Cardiac muscle cell (in vitro differentiated cells and primary cell): ENCODE measurements around the gene RELL1. TPM values are rescaled to one million over a fixed set of nuclear protein-coding genes. Genes with fewer than 3 reads are reported as not detected.

Experiments used
- DNase-seq, 2 donors: peaks; one replicate each; pipeline versions ENCODE4 v3.0.0 to v3.0.0-alpha.2; 2010 to 2017; ENCODE audit warnings: low read depth in 1 of 2, low spot score in 1 of 2
- H3K27ac ChIP-seq: fragments of 200-600 bp; sonication (generic); 2 replicates; pipeline ENCODE4 v1.5.1; 2016
- H3K27me3 ChIP-seq: fragments of 200-600 bp; sonication (generic); 2 replicates; pipeline ENCODE4 v1.6.0; 2016; ENCODE audit warnings: control low read depth
- H3K36me3 ChIP-seq: fragments of 200-600 bp; sonication (generic); 2 replicates; pipeline ENCODE4 v1.5.1; 2016; ENCODE audit warnings: control low read depth
- H3K4me1 ChIP-seq: fragments of 200-600 bp; sonication (generic); 2 replicates; pipeline ENCODE4 v1.8.1; 2017; ENCODE audit warnings: low read depth, mild to moderate bottlenecking, mixed run types
- H3K4me3 ChIP-seq: fragments of 200-600 bp; sonication (generic); 2 replicates; pipeline ENCODE4 v1.5.1; 2016; ENCODE audit warnings: mild to moderate bottlenecking
- H3K9me3 ChIP-seq: fragments of 200-600 bp; sonication (generic); 2 replicates; pipeline ENCODE4 v1.5.1; 2017; ENCODE audit warnings: low read depth, mild to moderate bottlenecking, control low read depth
- polyA plus RNA-seq: library from polyadenylated mRNA; unstranded; fragments of >200 nt; fragmentation: Nextera tagmentation; extraction: Ambion mirVana; gene quantifications from 2 replicates; pipeline ENCODE4 v1.2.1, GENCODE V29; 2016
- total RNA-seq: library from RNA; depleted of rRNA; stranded (reverse); fragments of >200 nt; gene quantifications from 2 replicates; pipeline ENCODE4 v1.2.3, GENCODE V29; 2016
- TF ChIP-seq, protein P1 (sequence below): IDR thresholded peaks from 2 replicates; pipeline ENCODE4 v1.5.1; 2012; ENCODE audit warnings: low read depth, mild to moderate bottlenecking, low read length

The RELL1 gene
- total and polyA plus RNA-seq, 2 experiments from 2014 or later = 4.4 to 22.2 TPM

DNA sequence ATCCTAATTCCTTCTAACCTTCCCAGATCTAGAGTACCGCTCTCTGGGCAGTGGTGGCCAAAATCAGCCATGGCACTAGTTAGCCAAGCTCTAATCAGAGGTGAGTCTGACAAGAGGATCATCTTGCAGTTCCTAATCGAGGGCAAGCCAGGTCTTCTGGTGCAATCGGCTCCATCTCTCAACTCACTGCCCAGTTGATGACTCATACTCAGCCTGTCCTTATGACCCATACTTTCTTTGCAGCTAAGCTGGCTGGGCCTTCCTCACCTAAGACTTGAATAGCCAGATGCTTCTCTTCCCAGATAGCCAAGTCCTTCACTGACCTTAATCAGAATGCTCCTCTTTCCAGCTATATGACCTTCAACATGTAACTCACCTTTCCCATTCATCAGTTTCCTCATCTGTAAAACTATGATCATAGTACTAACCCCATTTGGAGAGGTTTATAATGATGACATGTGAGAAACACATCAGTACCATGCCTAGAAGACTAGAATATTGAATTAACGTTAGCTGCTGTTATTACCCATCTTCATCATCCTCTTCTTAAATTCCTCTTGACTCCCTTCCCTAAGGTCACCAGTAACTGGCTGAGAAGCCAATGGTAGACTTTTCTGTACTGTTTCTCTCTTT is 57.1 kb downstream of the RELL1 start:
- Histone ChIP-seq H3K27ac (no peak overlapping the region), H3K4me1 (no peaks in the 10 kb centered on the region), H3K27me3 (no peaks in the 10 kb centered on the region), H3K36me3 (no peaks in the 10 kb centered on the region), H3K9me3 (no peaks in the 10 kb centered on the region), H3K4me3 (no peak overlapping the region)
- peak in 1 of 2 donors; percentile 67 for DNase-seq
- TF ChIP-seq, protein P1, sequence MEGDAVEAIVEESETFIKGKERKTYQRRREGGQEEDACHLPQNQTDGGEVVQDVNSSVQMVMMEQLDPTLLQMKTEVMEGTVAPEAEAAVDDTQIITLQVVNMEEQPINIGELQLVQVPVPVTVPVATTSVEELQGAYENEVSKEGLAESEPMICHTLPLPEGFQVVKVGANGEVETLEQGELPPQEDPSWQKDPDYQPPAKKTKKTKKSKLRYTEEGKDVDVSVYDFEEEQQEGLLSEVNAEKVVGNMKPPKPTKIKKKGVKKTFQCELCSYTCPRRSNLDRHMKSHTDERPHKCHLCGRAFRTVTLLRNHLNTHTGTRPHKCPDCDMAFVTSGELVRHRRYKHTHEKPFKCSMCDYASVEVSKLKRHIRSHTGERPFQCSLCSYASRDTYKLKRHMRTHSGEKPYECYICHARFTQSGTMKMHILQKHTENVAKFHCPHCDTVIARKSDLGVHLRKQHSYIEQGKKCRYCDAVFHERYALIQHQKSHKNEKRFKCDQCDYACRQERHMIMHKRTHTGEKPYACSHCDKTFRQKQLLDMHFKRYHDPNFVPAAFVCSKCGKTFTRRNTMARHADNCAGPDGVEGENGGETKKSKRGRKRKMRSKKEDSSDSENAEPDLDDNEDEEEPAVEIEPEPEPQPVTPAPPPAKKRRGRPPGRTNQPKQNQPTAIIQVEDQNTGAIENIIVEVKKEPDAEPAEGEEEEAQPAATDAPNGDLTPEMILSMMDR = no peak

GRCh38 chr4:37627263-37627662 is 58.9 kb downstream of the RELL1 start:
- Histone ChIP-seq H3K9me3 (no peaks in the 10 kb centered on the region), H3K27ac (no peak overlapping the region), H3K4me1 (no peaks in the 10 kb centered on the region), H3K27me3 (no peaks in the 10 kb centered on the region), H3K36me3 (no peaks in the 10 kb centered on the region), H3K4me3 (no peak overlapping the region)
- TF ChIP-seq, protein P1 = no peak
- no peak for DNase-seq

DNA sequence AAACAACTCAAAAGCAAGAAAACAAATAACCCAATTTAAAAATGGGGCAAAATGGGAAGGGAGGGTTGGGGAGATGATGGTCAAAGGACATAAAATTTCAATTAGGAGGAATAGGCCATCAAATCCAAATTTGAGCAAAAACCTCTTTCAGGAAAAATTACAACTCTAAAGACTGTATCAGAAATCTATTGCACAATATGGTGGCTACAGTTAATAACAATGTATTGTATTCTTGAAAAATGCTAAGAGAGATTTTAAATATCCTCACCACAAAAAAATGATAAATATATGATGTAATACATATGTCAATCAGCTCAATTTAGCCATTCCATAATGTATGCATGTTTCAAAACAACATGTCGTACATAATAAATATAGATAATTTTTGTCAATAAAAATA is 60.7 kb downstream of the RELL1 start:
- TF ChIP-seq, protein P1 = no peak
- DNase-seq = no peak
- Histone ChIP-seq H3K27me3 (no peaks in the 10 kb centered on the region), H3K4me1 (peaks cover 9% of the 10 kb centered on the region), H3K9me3 (no peaks in the 10 kb centered on the region), H3K36me3 (no peaks in the 10 kb centered on the region), H3K27ac (no peak overlapping the region), H3K4me3 (no peak overlapping the region)

DNA sequence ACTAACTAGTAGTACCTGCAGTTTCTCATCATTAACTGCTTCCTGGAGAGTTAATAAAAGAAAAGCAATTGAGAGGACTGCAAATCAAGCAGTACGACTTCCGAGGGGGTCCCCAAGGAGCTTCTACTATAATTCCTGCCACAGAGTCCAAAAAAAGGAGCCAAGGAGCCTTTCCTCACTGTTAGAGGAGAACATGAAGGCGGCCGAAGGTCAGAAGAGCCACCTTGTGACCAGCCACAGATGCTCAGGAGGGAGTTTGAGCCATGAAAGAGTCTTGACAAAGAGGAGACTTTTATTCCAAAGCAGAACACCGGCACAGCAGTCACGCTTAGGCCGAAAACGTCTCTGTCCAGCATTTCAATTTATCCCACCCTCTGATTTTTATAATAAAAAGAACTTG is 62.2 kb downstream of the RELL1 start:
- H3K9me3 ChIP-seq = no peaks in the 10 kb centered on the region
- H3K27me3 ChIP-seq = no peaks in the 10 kb centered on the region
- DNase-seq = no peak
- H3K27ac ChIP-seq = no peak overlapping the region
- H3K36me3 ChIP-seq = no peaks in the 10 kb centered on the region
- H3K4me3 ChIP-seq = no peak overlapping the region
- H3K4me1 ChIP-seq = peaks cover 9% of the 10 kb centered on the region
- TF ChIP-seq, protein P1 = no peak

DNA sequence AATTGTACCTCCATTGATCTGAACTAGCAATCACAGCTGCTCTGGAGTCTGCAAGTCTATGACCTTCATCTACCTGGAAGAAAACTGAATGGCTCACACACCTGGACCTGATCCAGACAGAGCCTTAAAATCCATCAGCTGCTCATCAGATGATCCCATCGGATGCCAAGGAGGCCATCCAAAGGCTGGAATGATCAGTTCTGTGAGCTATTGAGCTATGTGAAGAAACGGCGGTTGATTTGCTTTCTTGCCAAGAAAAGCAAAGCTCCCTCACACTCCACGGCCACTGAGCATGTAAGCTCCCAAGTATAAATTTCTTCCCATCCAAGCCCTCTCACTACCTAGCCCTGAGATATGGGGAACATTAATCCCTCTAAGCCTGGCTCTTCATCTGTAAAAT is 63.1 kb downstream of the RELL1 start:
- no peak overlapping the region for H3K4me3 ChIP-seq
- no peaks in the 10 kb centered on the region for H3K36me3 ChIP-seq
- TF ChIP-seq, protein P1 = no peak
- no peaks in the 10 kb centered on the region for H3K27me3 ChIP-seq
- no peaks in the 10 kb centered on the region for H3K9me3 ChIP-seq
- H3K27ac ChIP-seq = no peak overlapping the region
- peaks cover 9% of the 10 kb centered on the region for H3K4me1 ChIP-seq
- DNase-seq = no peak
